Activated CD4-positive, alpha-beta T cell treated with anti-CD3 and anti-CD28 coated beads, Interleukin-2, amount 50 U/mL, for 4 hours (primary cell): Measurements from ENCODE around the gene COL10A1.

Experiments
- DNase-seq, 2 experiments: peaks; one replicate each; pipeline ENCODE4 v3.0.0-alpha.2; 2020

The COL10A1 gene

GRCh38 chr6:116126032-116126431 is at the start of gene COL10A1:
COL10A1 (minus strand) TSS chr6:116126132; CDS start chr6:116125492, 640 bp downstream.
- no peak for DNase-seq

GRCh38 chr6:116175344-116175743 is 49.4 kb upstream of the COL10A1 start:
- DNase-seq: no peak

GRCh38 chr6:116173928-116174327 is 48.0 kb upstream of the COL10A1 start:
- DNase-seq: no peak

DNA sequence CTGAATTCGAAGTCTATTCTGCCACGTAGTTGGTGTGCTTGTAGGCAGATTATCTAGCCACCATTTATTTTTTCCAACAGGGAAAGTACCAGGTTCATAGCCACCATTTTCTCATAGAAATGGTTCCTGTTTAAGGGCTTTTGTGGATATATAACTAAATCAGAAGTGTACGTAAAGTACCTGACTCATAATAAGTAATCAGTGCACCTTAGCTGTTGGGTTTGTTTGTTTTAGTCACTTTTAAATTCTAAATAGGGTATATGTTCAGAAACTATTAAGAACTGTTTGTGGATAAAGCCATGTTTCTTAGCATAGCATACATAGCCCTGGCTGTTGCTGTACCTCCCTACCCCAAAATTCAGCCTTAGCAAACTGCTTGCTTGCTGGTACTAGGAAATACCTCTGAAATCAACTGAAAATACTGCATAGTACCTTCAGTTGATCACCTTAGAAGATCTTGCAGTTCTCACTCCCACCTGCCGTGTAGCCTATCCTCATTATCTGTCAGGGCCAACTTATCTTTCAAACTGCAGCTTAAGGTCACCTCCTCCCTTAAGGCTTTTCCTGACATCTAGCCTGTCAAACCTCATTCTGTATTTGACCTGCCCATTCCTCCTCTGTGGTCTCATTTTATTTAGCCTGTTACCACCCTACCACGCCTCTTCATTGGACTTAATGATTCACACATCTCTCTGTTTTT is 44.6 kb upstream of the COL10A1 start:
- no peak for DNase-seq

GRCh38 chr6:116169880-116170279 is 43.9 kb upstream of the COL10A1 start:
- DNase-seq: no peak

DNA sequence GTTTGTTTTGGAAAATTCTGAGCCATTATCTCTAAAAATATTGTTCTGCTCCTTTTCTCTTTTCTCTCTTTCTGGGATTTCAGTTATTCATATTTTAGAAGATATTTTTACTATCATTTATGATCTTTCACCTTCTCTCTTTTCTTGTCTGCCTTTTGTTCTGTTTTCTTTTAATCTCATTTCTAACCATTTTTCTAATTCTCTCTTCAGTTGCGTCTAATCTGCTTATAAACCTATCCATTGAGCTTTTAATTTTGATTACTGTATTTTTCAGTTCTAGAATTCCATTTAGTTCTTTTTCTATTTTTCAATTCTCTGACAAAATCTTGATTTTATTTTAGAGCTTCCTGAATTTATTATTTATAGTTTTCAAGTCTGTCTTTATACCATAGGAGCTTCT is 42.2 kb upstream of the COL10A1 start:
- DNase-seq: no peak

- DNase-seq: no peak
These were observed 40.4 kb upstream of the COL10A1 start for GRCh38 chr6:116166369-116166768.

- no peak for DNase-seq
These were observed 39.7 kb upstream of the COL10A1 start for GRCh38 chr6:116165596-116165995.

GRCh38 chr6:116159782-116160524 is 34.0 kb upstream of the COL10A1 start:
- DNase-seq: no peak

GRCh38 chr6:116158641-116159040 is 32.7 kb upstream of the COL10A1 start:
- DNase-seq: no peak

DNA sequence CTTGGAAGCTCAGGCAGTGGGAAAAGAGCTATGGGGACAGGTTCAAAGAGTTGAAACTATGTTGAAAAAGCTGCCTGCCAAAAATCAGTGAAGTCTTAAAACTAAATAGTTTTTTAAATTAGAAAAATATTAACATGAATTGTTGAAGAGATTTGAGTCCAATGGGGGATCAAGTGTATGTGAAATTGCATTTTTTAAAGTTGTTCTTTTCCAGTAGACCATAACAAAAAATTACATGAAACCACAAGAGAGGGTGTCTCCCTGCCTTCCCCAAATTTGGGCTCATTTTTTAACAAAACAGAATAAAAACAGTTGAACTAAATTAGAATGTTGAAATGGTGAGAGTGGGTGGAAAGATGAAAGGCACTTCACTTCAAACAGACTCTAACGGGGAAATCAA is 31.5 kb upstream of the COL10A1 start:
- no peak for DNase-seq

- no peak for DNase-seq
These were observed 30.7 kb upstream of the COL10A1 start for GRCh38 chr6:116156405-116157326.

DNA sequence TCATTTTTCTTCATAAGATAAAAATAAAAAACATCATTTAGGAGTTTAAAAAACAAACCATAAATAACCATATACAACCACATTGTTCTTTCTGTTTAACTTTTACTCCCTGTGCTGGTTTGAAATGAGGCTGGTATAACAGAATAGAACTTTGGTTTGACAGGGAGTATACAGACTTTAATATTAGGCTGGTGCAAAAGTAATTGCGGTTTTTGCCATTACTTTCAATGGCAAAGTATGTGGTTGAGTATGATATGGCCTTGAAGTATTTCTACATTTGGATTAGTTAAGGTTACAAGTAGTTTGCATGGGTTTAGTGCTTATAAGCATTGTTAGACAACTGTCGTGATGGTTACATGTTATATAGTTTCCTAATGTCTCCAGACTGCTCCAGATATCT is 29.0 kb upstream of the COL10A1 start:
- no peak for DNase-seq

GRCh38 chr6:116152620-116153019 is 26.7 kb upstream of the COL10A1 start:
- no peak for DNase-seq

- DNase-seq: no peak
These were observed 20.1 kb upstream of the COL10A1 start for GRCh38 chr6:116145803-116146675.

DNA sequence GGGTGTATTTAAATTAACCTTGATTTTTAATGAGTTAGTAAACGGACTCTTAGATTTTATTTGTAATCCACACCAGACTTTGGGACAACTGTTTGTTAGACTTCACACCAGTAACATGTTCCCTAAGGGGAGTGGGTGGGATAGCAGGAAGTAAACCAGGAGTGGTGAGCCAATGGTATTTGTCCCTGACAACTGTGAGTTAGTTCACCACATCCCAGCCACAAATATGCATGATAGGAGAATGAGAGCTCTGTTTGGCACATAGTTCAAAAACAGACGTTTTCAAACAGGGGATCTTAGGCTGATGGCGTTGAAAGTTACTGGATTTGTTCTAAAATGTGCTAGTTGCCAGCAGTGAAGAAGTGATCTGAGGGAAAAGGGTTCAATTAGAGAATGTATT is 18.7 kb upstream of the COL10A1 start:
- DNase-seq: no peak

DNA sequence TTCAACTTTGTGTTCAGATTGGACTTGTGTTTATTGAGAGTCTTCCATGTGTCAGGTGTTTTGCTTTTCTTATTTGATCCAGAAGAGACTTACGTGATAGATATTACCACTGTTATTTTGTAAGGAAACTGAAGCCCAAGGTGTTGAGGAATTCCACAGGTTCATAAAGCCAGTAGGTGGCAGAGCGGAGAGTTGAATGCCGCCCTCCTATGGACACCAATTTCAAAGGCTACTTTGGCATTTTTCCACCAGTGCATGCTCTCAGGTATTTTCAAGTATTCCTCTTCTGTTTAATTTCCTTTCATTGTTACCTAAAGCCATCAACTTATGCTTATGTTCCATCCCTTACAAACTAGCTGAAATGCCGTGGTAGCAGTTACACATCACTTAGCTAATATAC is 14.0 kb upstream of the COL10A1 start:
- no peak for DNase-seq

- no peak for DNase-seq
These were observed 11.0 kb upstream of the COL10A1 start for GRCh38 chr6:116136933-116137340.

- DNase-seq: no peak
These were observed 10.4 kb upstream of the COL10A1 start for GRCh38 chr6:116136373-116136772.

DNA sequence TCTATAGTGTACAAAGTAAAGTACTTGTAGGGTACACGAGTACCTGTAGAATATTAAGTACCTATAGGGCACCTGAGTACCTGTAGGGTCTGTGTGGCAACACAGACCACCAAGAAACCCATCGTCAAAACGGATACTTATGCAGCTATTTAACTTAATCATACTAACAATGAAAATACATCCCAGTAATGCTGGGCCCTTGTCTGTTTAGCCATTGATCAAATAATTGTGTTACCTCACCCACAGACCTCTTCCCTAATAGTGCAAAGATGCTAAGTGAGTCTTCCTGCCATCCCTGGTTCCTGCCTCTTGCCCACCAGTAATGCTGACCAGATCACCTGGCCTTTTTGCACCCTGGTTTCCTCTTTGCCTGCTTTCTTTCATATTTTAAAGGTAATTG is 7.5 kb upstream of the COL10A1 start:
- DNase-seq: no peak

DNA sequence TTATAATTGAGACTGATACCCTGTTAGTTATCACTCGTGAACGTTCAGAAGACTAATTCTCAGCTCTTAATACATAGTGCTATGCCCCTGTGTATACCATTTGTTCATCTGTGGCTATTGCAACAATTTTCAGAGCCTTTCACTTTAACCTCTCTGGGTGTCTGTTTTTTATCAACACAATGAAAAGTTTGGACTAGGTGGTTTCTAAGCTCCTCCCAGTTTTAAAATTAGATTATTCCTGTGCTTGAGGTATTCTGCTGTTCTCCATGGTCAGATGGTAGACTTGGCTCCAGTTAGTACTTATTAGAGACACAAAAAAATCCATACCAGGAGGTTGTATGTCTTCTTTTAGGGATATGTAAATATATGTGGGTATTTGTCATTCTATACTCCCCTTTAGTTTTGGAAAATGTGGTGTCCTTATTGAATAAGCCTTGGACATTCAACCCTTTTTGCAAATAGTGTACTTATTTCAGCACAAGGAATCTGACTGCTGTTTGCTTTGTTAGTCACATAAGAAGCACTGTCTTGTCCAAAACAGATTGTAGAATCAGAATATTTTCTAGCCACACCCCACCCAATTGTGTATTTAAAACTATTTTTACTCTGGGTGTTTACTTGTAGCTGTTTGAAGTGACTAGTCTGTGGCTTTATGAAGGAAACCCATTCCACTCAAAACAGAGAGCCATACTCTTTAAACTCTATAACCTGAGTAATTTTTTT is 2.0 kb upstream of the COL10A1 start:
- DNase-seq: no peak

DNA sequence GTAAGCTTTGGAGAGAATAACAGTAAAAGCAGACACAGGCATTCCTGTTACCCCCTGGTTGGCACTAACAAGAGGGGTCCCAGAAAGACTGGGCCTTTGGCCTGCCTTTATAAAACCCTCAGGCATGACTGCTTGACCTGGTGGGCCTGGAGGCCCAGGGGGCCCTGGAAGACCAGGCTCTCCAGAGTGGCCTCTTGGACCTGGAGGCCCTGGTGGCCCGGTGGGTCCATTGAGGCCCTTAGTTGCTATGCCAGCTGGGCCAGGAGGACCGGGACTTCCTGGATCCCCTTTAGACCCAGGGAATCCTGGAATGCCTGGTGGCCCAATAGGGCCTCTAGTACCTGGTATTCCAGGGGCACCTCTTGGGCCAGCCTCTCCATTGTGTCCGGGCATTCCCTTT is 5.5 kb downstream of the COL10A1 start:
- no peak for DNase-seq
